K562 (cell line): ENCODE results near the gene SETD5.
A peak's percentile ranks its signal among the peaks of the same experiment; 100 is the strongest.

ENCODE experiments used
- CTCF ChIP-seq, 3 experiments: IDR thresholded peaks in 2 of 3; conservative IDR thresholded peaks in 1 of 3; 2 replicates each; pipeline ENCODE4 v1.5.1; 2011 to 2012; ENCODE audit warnings: low read length in 3 of 3, mild to moderate bottlenecking in 3 of 3, control low read depth in 2 of 3, improper control_type of control experiment in 1 of 3, inconsistent platforms in 1 of 3, low read depth in 1 of 3, mixed read lengths in 1 of 3, moderate library complexity in 1 of 3; ENCODE audit not compliant: insufficient read depth in 2 of 3
- ELF4 ChIP-seq: fragments of 450-650 bp; formaldehyde crosslinking; IDR thresholded peaks from 2 replicates; pipeline ENCODE4 v1.4.0; 2022; ENCODE audit warnings: missing genetic modification characterization
- OTX1 ChIP-seq: fragments of 450-650 bp; formaldehyde crosslinking; IDR thresholded peaks from 2 replicates; pipeline ENCODE4 v1.4.0; 2022; ENCODE audit warnings: mild to moderate bottlenecking
- ZNF280B ChIP-seq: fragments of 250-450 bp; sonication (Bioruptor Pico); IDR thresholded peaks from 2 replicates; pipeline ENCODE4 v1.5.1; 2021; ENCODE audit warnings: mild to moderate bottlenecking

- TF ChIP-seq OTX1 (CRISPR knock-in tag) (peak; percentile 90), ELF4 (CRISPR knock-in tag) (peak; percentile 79), CTCF (IDR thresholded peaks at IDR 0.05 in 2 of 3, conservative IDR thresholded peaks at IDR 0.05 in 1 of 3; ENCODE audit: insufficient read depth in 2 of 3, low read depth in 1 of 3, low read length in 3 of 3) (peak in 2 of 3 experiments; percentile 8 to 27; a peak in 2 of 6 replicates), ZNF280B (no peak)
These were observed 34.5 kb upstream of the SETD5 start, which contains the start of gene THUMPD3 for GRCh38 chr3:9362731-9363530.
